Measurements from ENCODE around the gene AKNA. TPM values are rescaled to one million over a fixed set of nuclear protein-coding genes. Genes with fewer than 3 reads are reported as not detected.

Gene AKNA
- total RNA-seq, 2 experiments from 2014 or later: 61.4 to 203 TPM

GRCh38 chr9:114288193-114289091, 99.3 kb downstream of the AKNA start:
- no peak overlapping the region for H2AFZ ChIP-seq (ENCODE audit: low read length)
- DNase-seq (ENCODE audit: low spot score): no peak
- no peak overlapping the region for H3K4me3 ChIP-seq (ENCODE audit: low read depth, low read length, poor library complexity, severe bottlenecking)
- H3K9me2 ChIP-seq (ENCODE audit: insufficient read depth, low read length): no peaks in the 10 kb centered on the region
- H3K4me1 ChIP-seq (ENCODE audit: insufficient read depth, low read length, poor library complexity, severe bottlenecking): no peaks in the 10 kb centered on the region
- POLR2A ChIA-PET: no interaction called here
- H3K36me3 ChIP-seq (ENCODE audit: insufficient read depth, low read length): no peaks in the 10 kb centered on the region
- no TSS peak for BruUV-seq (replicated peaks)
- no peak overlapping the region for H3K27ac ChIP-seq (ENCODE audit: low read depth, low read length, poor library complexity, severe bottlenecking)
- CTCF ChIA-PET (ENCODE audit: unreplicated experiment): no interaction called here
- H3K79me2 ChIP-seq (ENCODE audit: insufficient read depth, low read depth, low read length): no peaks in the 10 kb centered on the region
- H3K4me2 ChIP-seq (ENCODE audit: low read length): no peak overlapping the region
- no peaks in the 10 kb centered on the region for H3K9me3 ChIP-seq (ENCODE audit: low read length)
- H4K20me1 ChIP-seq (ENCODE audit: insufficient read depth, low read length): no peaks in the 10 kb centered on the region
- TF ChIP-seq, protein P1, sequence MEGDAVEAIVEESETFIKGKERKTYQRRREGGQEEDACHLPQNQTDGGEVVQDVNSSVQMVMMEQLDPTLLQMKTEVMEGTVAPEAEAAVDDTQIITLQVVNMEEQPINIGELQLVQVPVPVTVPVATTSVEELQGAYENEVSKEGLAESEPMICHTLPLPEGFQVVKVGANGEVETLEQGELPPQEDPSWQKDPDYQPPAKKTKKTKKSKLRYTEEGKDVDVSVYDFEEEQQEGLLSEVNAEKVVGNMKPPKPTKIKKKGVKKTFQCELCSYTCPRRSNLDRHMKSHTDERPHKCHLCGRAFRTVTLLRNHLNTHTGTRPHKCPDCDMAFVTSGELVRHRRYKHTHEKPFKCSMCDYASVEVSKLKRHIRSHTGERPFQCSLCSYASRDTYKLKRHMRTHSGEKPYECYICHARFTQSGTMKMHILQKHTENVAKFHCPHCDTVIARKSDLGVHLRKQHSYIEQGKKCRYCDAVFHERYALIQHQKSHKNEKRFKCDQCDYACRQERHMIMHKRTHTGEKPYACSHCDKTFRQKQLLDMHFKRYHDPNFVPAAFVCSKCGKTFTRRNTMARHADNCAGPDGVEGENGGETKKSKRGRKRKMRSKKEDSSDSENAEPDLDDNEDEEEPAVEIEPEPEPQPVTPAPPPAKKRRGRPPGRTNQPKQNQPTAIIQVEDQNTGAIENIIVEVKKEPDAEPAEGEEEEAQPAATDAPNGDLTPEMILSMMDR (conservative IDR thresholded peaks at IDR 0.05; ENCODE audit: low read length): no peak
- no peak for TF ChIP-seq EZH2phosphoT487 (IDR thresholded peaks at IDR 0.05; ENCODE audit: borderline replicate concordance, low read depth, low read length)
- intact Hi-C loops (cut with micrococcal nuclease; ENCODE audit: unreplicated experiment): no loop called here

GRCh38 chr9:114287763-114288192, 100.0 kb downstream of the AKNA start:
- no peaks in the 10 kb centered on the region for H3K36me3 ChIP-seq (ENCODE audit: insufficient read depth, low read length)
- ChIA-PET POLR2A (no interaction called here), CTCF (ENCODE audit: unreplicated experiment) (no interaction called here)
- TF ChIP-seq, protein P1 (conservative IDR thresholded peaks at IDR 0.05; ENCODE audit: low read length): no peak
- TF ChIP-seq EZH2phosphoT487 (IDR thresholded peaks at IDR 0.05; ENCODE audit: borderline replicate concordance, low read depth, low read length): no peak
- intact Hi-C loops (cut with micrococcal nuclease; ENCODE audit: unreplicated experiment): no loop called here
- no peak overlapping the region for H3K27ac ChIP-seq (ENCODE audit: low read depth, low read length, poor library complexity, severe bottlenecking)
- no peaks in the 10 kb centered on the region for H4K20me1 ChIP-seq (ENCODE audit: insufficient read depth, low read length)
- no peaks in the 10 kb centered on the region for H3K9me2 ChIP-seq (ENCODE audit: insufficient read depth, low read length)
- DNase-seq (ENCODE audit: low spot score): no peak
- H3K4me2 ChIP-seq (ENCODE audit: low read length): no peak overlapping the region
- no peaks in the 10 kb centered on the region for H3K79me2 ChIP-seq (ENCODE audit: insufficient read depth, low read depth, low read length)
- H2AFZ ChIP-seq (ENCODE audit: low read length): no peak overlapping the region
- no peaks in the 10 kb centered on the region for H3K9me3 ChIP-seq (ENCODE audit: low read length)
- no peak overlapping the region for H3K4me3 ChIP-seq (ENCODE audit: low read depth, low read length, poor library complexity, severe bottlenecking)
- no TSS peak for BruUV-seq (replicated peaks)
- no peaks in the 10 kb centered on the region for H3K4me1 ChIP-seq (ENCODE audit: insufficient read depth, low read length, poor library complexity, severe bottlenecking)
